Keratinocyte (primary cell): ENCODE measurements around the gene TMEM240. TPM values are rescaled to one million over a fixed set of nuclear protein-coding genes. Genes with fewer than 3 reads are reported as not detected.

Experiments used
- DNase-seq: peaks from one replicate; pipeline ENCODE4 v3.0.0-alpha.2; 2011; ENCODE audit warnings: low read depth, missing footprints, low spot score
- FAIRE-seq: peaks from 2 replicates; lab custom pipeline; 2011; peaks lifted over from hg19 to GRCh38; lab: Jason Lieb, UNC
- H2AFZ ChIP-seq: 2 replicates; pipeline ENCODE4 v1.6.0; 2012; ENCODE audit warnings: low read length, control low read depth, inconsistent platforms; ENCODE audit not compliant: control insufficient read depth
- H3K27ac ChIP-seq: 2 replicates; pipeline ENCODE4 v1.5.1; 2011; ENCODE audit warnings: low read length; ENCODE audit not compliant: control insufficient read depth, insufficient read depth
- H3K27me3 ChIP-seq: 3 replicates; pipeline ENCODE4 v1.6.0; 2011; ENCODE audit warnings: low read length; ENCODE audit not compliant: control insufficient read depth, insufficient read depth; ENCODE audit errors: extremely low read depth
- H3K36me3 ChIP-seq, 2 experiments: 2 replicates in 1 of 2; 3 replicates in 1 of 2; pipeline ENCODE4 v1.5.1; 2011; ENCODE audit warnings: low read length in 2 of 2, mild to moderate bottlenecking in 1 of 2; ENCODE audit not compliant: control insufficient read depth in 2 of 2, insufficient read depth in 2 of 2; ENCODE audit errors: extremely low read depth in 1 of 2
- H3K4me1 ChIP-seq: 3 replicates; pipeline ENCODE4 v1.5.1; 2011; ENCODE audit warnings: low read length; ENCODE audit not compliant: control insufficient read depth, insufficient read depth; ENCODE audit errors: extremely low read depth
- H3K4me2 ChIP-seq: 3 replicates; pipeline ENCODE4 v1.6.0; 2011; ENCODE audit warnings: low read depth, low read length; ENCODE audit not compliant: control insufficient read depth, insufficient read depth; ENCODE audit errors: extremely low read depth
- H3K4me3 ChIP-seq, 3 experiments: fragments of 200-600 bp in 1 of 3; sonication (generic) in 1 of 3; 2 replicates in 2 of 3; 3 replicates in 1 of 3; pipeline ENCODE4 v1.5.1; 2011 to 2016; ENCODE audit warnings: low read length in 3 of 3, mild to moderate bottlenecking in 3 of 3, control low read depth in 2 of 3, inconsistent platforms in 1 of 3, low read depth in 1 of 3, mixed read lengths in 1 of 3, mixed run types in 1 of 3, moderate library complexity in 1 of 3; ENCODE audit not compliant: control insufficient read depth in 2 of 3, insufficient read depth in 2 of 3; ENCODE audit errors: extremely low read depth in 1 of 3
- H3K79me2 ChIP-seq: 2 replicates; pipeline ENCODE4 v1.6.0; 2012; ENCODE audit warnings: low read length; ENCODE audit not compliant: control insufficient read depth, insufficient read depth
- H3K9ac ChIP-seq: 3 replicates; pipeline ENCODE4 v1.6.0; 2011; ENCODE audit warnings: low read length; ENCODE audit not compliant: control insufficient read depth, insufficient read depth; ENCODE audit errors: extremely low read depth
- H3K9me1 ChIP-seq: 3 replicates; pipeline ENCODE4 v1.6.0; 2011; ENCODE audit warnings: low read length; ENCODE audit not compliant: control insufficient read depth, insufficient read depth; ENCODE audit errors: extremely low read depth
- H3K9me3 ChIP-seq: 2 replicates; pipeline ENCODE4 v1.5.1; 2012; ENCODE audit warnings: low read depth, low read length; ENCODE audit not compliant: control insufficient read depth
- H4K20me1 ChIP-seq: 3 replicates; pipeline ENCODE4 v1.6.0; 2011; ENCODE audit warnings: low read length; ENCODE audit not compliant: control insufficient read depth, insufficient read depth; ENCODE audit errors: extremely low read depth
- EZH2 ChIP-seq: IDR thresholded peaks from one replicate; pipeline ENCODE4 v1.6.1; 2012; ENCODE audit warnings: inconsistent platforms, mild to moderate bottlenecking, low read length, moderate library complexity
- dilution Hi-C: fragments of 300-500 bp; cut with MboI; formaldehyde crosslinking; loops from one replicate; pipeline ENCODE4 v1.7.0; 2020; ENCODE audit warnings: low sequenced_read_pairs; ENCODE audit not compliant: extremely low pct_ligation_motif_present
- polyA plus RNA-seq, 5 experiments: library from polyadenylated mRNA; depleted of rRNA in 3 of 5; stranded (reverse) in 3 of 5; stranded (forward) in 1 of 5; unstranded in 1 of 5; fragments of >200 nt; gene quantifications; 1 replicate in 1 of 5; 2 replicates in 3 of 5; 3 replicates in 1 of 5; pipeline versions ENCODE4 v1.2.1 to v1.2.3, GENCODE V29; 2011 to 2012; ENCODE audit warnings: missing spikeins in 2 of 5, low read depth in 1 of 5, low replicate concordance in 1 of 5
- TF ChIP-seq, protein P1 (sequence below), 3 experiments: IDR thresholded peaks in 1 of 3; conservative IDR thresholded peaks in 1 of 3; optimal IDR thresholded peaks in 1 of 3; 2 replicates in 2 of 3; 3 replicates in 1 of 3; pipeline versions ENCODE3 to v1.5.1; 2011; ENCODE audit warnings: low read length in 3 of 3, mild to moderate bottlenecking in 3 of 3, moderate library complexity in 2 of 3, control low read depth in 1 of 3, inconsistent platforms in 1 of 3; ENCODE audit not compliant: insufficient read depth in 2 of 3; ENCODE audit errors: extremely low read depth in 1 of 3

TMEM240 gene
- polyA plus RNA-seq, 1 donor (not counting 4 experiments of a cell fraction or from before 2014, with no cell fraction given) = 0.12 TPM

DNA sequence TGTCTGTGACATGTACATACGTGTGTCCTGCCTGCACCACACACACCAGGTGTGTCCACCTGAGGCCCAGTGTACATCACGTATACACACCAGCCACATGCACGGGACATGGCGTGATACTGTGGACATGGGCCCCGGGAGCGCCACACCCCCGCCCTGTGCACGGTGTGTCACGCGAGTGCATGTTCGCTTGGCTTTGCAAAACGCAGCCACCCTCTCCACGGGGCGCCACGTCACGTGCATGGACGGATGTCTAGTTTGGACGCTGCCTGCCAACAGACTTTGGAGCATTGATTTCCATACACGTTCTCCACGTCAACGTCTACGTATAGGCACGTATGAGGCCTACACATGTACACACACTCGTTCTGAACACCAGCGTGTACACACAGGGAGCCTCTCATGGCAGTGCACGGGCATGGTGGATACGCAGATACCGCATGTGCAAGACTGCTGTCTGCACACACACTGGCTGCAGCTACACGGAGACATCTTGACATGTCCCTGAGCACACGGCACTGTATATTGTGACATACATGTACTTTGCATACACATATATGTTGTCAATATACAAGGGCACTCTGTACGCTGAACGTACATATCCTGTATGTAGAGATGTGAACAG, 2.7 kb downstream of the TMEM240 start:
- no peaks in the 10 kb centered on the region for H3K9me1 ChIP-seq
- no peaks in the 10 kb centered on the region for H3K27me3 ChIP-seq
- H3K79me2 ChIP-seq = no peaks in the 10 kb centered on the region
- TF ChIP-seq, protein P1, sequence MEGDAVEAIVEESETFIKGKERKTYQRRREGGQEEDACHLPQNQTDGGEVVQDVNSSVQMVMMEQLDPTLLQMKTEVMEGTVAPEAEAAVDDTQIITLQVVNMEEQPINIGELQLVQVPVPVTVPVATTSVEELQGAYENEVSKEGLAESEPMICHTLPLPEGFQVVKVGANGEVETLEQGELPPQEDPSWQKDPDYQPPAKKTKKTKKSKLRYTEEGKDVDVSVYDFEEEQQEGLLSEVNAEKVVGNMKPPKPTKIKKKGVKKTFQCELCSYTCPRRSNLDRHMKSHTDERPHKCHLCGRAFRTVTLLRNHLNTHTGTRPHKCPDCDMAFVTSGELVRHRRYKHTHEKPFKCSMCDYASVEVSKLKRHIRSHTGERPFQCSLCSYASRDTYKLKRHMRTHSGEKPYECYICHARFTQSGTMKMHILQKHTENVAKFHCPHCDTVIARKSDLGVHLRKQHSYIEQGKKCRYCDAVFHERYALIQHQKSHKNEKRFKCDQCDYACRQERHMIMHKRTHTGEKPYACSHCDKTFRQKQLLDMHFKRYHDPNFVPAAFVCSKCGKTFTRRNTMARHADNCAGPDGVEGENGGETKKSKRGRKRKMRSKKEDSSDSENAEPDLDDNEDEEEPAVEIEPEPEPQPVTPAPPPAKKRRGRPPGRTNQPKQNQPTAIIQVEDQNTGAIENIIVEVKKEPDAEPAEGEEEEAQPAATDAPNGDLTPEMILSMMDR (optimal IDR thresholded peaks at IDR 0.05 in 1 of 3, IDR thresholded peaks at IDR 0.05 in 1 of 3, conservative IDR thresholded peaks at IDR 0.05 in 1 of 3; ENCODE audit: extremely low read depth in 1 of 3, insufficient read depth in 2 of 3, low read length in 3 of 3) = no peak
- no peak for TF ChIP-seq EZH2
- dilution Hi-C loops = no loop called here
- no peak overlapping the region for H3K4me3 ChIP-seq
- no peak for DNase-seq
- no peak overlapping the region for H3K9ac ChIP-seq
- no peaks in the 10 kb centered on the region for H4K20me1 ChIP-seq
- FAIRE-seq = no peak
- H3K27ac ChIP-seq = no peak overlapping the region
- no peak overlapping the region for H3K4me2 ChIP-seq
- H3K9me3 ChIP-seq = no peaks in the 10 kb centered on the region
- no peaks in the 10 kb centered on the region for H3K4me1 ChIP-seq
- H3K36me3 ChIP-seq = peaks cover 10 to 11% of the 10 kb centered on the region in 2 experiments
- H2AFZ ChIP-seq = no peak overlapping the region

DNA sequence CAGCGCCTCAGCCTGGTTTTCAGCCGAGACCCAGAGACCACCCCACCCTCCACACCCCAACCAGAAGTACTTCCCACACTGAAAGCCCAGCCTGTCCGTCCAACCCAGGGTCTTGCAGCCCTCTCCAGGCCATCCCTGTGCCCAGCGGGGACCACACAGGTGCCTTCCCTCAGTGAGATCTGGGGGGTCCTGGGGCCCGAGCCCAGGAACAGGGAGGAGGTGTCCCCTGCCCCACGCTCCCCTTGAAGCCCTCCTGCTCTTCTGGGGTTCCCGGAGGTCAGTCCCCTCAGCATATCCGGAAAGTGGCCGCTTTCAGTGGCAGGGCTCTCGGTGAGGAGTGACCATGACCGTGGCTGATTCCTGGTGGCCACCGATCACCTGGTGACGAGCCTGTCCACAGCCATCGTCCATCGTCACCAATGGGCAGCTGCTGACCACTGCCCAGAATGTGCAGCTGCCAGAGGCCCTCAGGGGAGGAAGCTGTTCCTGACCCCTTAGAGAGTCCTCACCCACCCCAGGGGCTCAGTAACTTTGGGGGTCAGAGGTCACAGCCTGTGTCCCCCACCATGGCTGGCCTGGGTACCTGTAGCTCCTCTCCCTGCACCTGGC, 3.4 kb downstream of the TMEM240 start:
- no peak overlapping the region for H2AFZ ChIP-seq
- TF ChIP-seq EZH2 = no peak
- TF ChIP-seq, protein P1 (optimal IDR thresholded peaks at IDR 0.05 in 1 of 3, IDR thresholded peaks at IDR 0.05 in 1 of 3, conservative IDR thresholded peaks at IDR 0.05 in 1 of 3; ENCODE audit: extremely low read depth in 1 of 3, insufficient read depth in 2 of 3, low read length in 3 of 3) = no peak
- DNase-seq (no peak), FAIRE-seq (no peak)
- no peaks in the 10 kb centered on the region for H4K20me1 ChIP-seq
- H3K9me3 ChIP-seq = no peaks in the 10 kb centered on the region
- peaks cover 9% of the 10 kb centered on the region in 2 experiments for H3K36me3 ChIP-seq
- H3K4me2 ChIP-seq = no peak overlapping the region
- dilution Hi-C loops = no loop called here
- H3K79me2 ChIP-seq = no peaks in the 10 kb centered on the region
- no peaks in the 10 kb centered on the region for H3K9me1 ChIP-seq
- no peak overlapping the region for H3K27ac ChIP-seq
- no peak overlapping the region for H3K4me3 ChIP-seq
- no peaks in the 10 kb centered on the region for H3K4me1 ChIP-seq
- no peak overlapping the region for H3K9ac ChIP-seq
- H3K27me3 ChIP-seq = no peaks in the 10 kb centered on the region
